Measurements from ENCODE around the gene CCT7. TPM values are rescaled to one million over a fixed set of nuclear protein-coding genes. Genes with fewer than 3 reads are reported as not detected.
A peak's percentile ranks its signal among the peaks of the same experiment; 100 is the strongest.

CCT7 gene
- total and polyA plus RNA-seq, 10 of the 15 experiments (the other 5 are each of a cell fraction or from before 2014, with no cell fraction given): 206 to 598 (median 486) TPM

GRCh38 chr2:73233932-73234832, at the start of gene CCT7 (continued):
- peak in 1 of 2 experiments; percentile 52; a peak in 2 of 3 replicates for TF ChIP-seq EGR1 (IDR thresholded peaks at IDR 0.05; ENCODE audit: borderline replicate concordance in 1 of 2, low read depth in 2 of 2, low read length in 2 of 2)
- TF ChIP-seq BCL3 (IDR thresholded peaks at IDR 0.05; ENCODE audit: borderline replicate concordance, insufficient read depth, low read depth, low read length, poor library complexity, severe bottlenecking): no peak
- TF ChIP-seq ETV6 (conservative IDR thresholded peaks at IDR 0.05 in 1 of 2, IDR thresholded peaks at IDR 0.05 in 1 of 2; ENCODE audit: borderline replicate concordance in 1 of 2, low read depth in 1 of 2): peak in 1 of 2 experiments; percentile 53; a peak in 1 of 4 replicates
- peak; percentile 59; the same call in 1 of the 2 replicates for TF ChIP-seq CREB1 (IDR thresholded peaks at IDR 0.05; ENCODE audit: low read depth)
- TF ChIP-seq, protein P1, sequence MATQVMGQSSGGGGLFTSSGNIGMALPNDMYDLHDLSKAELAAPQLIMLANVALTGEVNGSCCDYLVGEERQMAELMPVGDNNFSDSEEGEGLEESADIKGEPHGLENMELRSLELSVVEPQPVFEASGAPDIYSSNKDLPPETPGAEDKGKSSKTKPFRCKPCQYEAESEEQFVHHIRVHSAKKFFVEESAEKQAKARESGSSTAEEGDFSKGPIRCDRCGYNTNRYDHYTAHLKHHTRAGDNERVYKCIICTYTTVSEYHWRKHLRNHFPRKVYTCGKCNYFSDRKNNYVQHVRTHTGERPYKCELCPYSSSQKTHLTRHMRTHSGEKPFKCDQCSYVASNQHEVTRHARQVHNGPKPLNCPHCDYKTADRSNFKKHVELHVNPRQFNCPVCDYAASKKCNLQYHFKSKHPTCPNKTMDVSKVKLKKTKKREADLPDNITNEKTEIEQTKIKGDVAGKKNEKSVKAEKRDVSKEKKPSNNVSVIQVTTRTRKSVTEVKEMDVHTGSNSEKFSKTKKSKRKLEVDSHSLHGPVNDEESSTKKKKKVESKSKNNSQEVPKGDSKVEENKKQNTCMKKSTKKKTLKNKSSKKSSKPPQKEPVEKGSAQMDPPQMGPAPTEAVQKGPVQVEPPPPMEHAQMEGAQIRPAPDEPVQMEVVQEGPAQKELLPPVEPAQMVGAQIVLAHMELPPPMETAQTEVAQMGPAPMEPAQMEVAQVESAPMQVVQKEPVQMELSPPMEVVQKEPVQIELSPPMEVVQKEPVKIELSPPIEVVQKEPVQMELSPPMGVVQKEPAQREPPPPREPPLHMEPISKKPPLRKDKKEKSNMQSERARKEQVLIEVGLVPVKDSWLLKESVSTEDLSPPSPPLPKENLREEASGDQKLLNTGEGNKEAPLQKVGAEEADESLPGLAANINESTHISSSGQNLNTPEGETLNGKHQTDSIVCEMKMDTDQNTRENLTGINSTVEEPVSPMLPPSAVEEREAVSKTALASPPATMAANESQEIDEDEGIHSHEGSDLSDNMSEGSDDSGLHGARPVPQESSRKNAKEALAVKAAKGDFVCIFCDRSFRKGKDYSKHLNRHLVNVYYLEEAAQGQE (IDR thresholded peaks at IDR 0.05; ENCODE audit: low read depth, low read length): peak; percentile 38; the same call in 1 of the 2 replicates
- 0 out of 2 replicates have a peak, but pooled peaks have one; percentile 7 for TF ChIP-seq MEF2A (IDR thresholded peaks at IDR 0.05; ENCODE audit: insufficient read depth, low read depth, low read length)
- no peak for TF ChIP-seq FOS (IDR thresholded peaks at IDR 0.05; ENCODE audit: borderline replicate concordance, extremely low read depth, insufficient read length)
- peak; percentile 46; the same call in 1 of the 2 replicates for TF ChIP-seq CHD2 (IDR thresholded peaks at IDR 0.05; ENCODE audit: borderline replicate concordance, low read depth, low read length)
- peak; percentile 35; the same call in 1 of the 2 replicates for TF ChIP-seq ATF7 (IDR thresholded peaks at IDR 0.05; ENCODE audit: low read depth)
- TF ChIP-seq, protein P2, sequence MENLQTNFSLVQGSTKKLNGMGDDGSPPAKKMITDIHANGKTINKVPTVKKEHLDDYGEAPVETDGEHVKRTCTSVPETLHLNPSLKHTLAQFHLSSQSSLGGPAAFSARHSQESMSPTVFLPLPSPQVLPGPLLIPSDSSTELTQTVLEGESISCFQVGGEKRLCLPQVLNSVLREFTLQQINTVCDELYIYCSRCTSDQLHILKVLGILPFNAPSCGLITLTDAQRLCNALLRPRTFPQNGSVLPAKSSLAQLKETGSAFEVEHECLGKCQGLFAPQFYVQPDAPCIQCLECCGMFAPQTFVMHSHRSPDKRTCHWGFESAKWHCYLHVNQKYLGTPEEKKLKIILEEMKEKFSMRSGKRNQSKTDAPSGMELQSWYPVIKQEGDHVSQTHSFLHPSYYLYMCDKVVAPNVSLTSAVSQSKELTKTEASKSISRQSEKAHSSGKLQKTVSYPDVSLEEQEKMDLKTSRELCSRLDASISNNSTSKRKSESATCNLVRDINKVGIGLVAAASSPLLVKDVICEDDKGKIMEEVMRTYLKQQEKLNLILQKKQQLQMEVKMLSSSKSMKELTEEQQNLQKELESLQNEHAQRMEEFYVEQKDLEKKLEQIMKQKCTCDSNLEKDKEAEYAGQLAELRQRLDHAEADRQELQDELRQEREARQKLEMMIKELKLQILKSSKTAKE (IDR thresholded peaks at IDR 0.05; ENCODE audit: low read depth, poor library complexity, severe bottlenecking): no peak
- TF ChIP-seq, protein P3, sequence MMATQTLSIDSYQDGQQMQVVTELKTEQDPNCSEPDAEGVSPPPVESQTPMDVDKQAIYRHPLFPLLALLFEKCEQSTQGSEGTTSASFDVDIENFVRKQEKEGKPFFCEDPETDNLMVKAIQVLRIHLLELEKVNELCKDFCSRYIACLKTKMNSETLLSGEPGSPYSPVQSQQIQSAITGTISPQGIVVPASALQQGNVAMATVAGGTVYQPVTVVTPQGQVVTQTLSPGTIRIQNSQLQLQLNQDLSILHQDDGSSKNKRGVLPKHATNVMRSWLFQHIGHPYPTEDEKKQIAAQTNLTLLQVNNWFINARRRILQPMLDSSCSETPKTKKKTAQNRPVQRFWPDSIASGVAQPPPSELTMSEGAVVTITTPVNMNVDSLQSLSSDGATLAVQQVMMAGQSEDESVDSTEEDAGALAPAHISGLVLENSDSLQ (IDR thresholded peaks at IDR 0.05): peak; percentile 43; the same call in 1 of the 2 replicates
- TF ChIP-seq EP300 (IDR thresholded peaks at IDR 0.05; ENCODE audit: borderline replicate concordance in 1 of 2, control insufficient read depth in 1 of 2, low read depth in 2 of 2, low read length in 2 of 2): no peak
- 0 out of 2 replicates have a peak, but pooled peaks have one; percentile 48 for TF ChIP-seq ZBED1 (IDR thresholded peaks at IDR 0.05; ENCODE audit: borderline replicate concordance)
- TF ChIP-seq POLR2A (IDR thresholded peaks at IDR 0.05; ENCODE audit: low read depth, low read length): peak; percentile 99
- peak; percentile 57 for TF ChIP-seq DPF2 (IDR thresholded peaks at IDR 0.05)
- TF ChIP-seq CEBPB (IDR thresholded peaks at IDR 0.05; ENCODE audit: borderline replicate concordance in 1 of 2, low read depth in 2 of 2, low read length in 2 of 2): no peak
- TF ChIP-seq POLR2AphosphoS5 (IDR thresholded peaks at IDR 0.05; ENCODE audit: low read length): peak; percentile 99
- TF ChIP-seq LARP7 (IDR thresholded peaks at IDR 0.05): peak; percentile 83
- TF ChIP-seq MXI1 (IDR thresholded peaks at IDR 0.05; ENCODE audit: low read depth, low read length): peak; percentile 61; the same call in 1 of the 2 replicates
